Hepatocyte (in vitro differentiated cells): Measurements from ENCODE around the gene STK39.

Source experiments
- EZH2phosphoT487 ChIP-seq: fragments of 200-600 bp; sonication (generic); IDR thresholded peaks from one replicate; pipeline ENCODE4 v1.6.1; 2018; ENCODE audit warnings: antibody characterized with exemption, mild to moderate bottlenecking, low read depth, moderate library complexity; ENCODE audit not compliant: unreplicated experiment, severe bottlenecking
- TF ChIP-seq, protein P1 (sequence below): fragments of 200-600 bp; sonication (generic); IDR thresholded peaks from 2 replicates; pipeline ENCODE4 v1.5.1; 2016; ENCODE audit warnings: antibody characterized with exemption, mild to moderate bottlenecking; ENCODE audit not compliant: poor library complexity

DNA sequence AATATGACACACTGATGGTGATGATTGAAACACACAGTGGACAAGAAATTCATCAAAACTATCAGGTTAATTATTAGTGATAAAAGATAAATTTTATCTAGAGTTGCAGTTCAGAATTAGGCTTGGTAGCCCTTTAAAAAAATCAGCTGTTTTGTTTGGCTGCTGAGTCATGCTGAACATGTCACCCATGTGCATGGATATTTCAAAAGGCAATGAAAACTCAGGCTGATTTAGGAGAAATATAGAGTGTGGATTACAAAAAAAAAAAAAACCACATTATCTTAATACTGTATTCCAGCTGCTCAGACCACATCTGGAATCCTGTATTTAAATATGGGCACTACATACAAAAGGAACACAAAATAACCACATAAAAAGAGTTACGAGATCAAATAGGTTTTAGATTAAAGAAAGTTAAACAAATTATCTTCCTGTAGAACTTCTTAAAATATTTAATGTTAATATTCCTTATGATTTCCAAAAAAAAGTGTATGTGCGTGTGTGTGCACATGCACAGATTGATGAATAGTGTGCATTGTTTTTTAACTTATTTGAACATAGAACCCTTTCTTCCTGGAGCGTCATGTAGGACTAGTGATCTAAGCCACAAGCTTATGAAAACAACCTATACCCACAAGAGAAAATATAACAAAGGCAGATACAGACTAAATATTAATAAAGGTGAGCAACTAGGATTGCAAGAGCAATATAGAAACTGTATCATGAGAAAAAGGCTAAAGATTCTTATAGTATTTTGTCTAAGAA lies 186.2 kb downstream of the STK39 start:
- TF ChIP-seq EZH2phosphoT487, result no peak
- TF ChIP-seq, protein P1, sequence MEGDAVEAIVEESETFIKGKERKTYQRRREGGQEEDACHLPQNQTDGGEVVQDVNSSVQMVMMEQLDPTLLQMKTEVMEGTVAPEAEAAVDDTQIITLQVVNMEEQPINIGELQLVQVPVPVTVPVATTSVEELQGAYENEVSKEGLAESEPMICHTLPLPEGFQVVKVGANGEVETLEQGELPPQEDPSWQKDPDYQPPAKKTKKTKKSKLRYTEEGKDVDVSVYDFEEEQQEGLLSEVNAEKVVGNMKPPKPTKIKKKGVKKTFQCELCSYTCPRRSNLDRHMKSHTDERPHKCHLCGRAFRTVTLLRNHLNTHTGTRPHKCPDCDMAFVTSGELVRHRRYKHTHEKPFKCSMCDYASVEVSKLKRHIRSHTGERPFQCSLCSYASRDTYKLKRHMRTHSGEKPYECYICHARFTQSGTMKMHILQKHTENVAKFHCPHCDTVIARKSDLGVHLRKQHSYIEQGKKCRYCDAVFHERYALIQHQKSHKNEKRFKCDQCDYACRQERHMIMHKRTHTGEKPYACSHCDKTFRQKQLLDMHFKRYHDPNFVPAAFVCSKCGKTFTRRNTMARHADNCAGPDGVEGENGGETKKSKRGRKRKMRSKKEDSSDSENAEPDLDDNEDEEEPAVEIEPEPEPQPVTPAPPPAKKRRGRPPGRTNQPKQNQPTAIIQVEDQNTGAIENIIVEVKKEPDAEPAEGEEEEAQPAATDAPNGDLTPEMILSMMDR, result no peak
